Stimulated activated naive B cell treated with anti-CD40 and anti-IgM and Interleukin-4, amounts not matched to agents 10 μg/mL and 1 μg/mL and 100 μg/mL, for 72 hours (primary cell): ENCODE measurements around the gene ZNF331.

Experiments
- ATAC-seq, 2 donors: fragments of 150-1000 bp; cut with Tn5 transposase; replicated peaks; 2 replicates each; pipeline ENCODE4 v1.10.0; 2021; ENCODE audit warnings: moderate library complexity in 1 of 2
- DNase-seq: peaks from one replicate; pipeline ENCODE4 v3.0.0; 2021
- H3K27ac Mint-ChIP-seq: one replicate; pipeline ENCODE4 v1.8.0; 2022; ENCODE audit warnings: mild to moderate bottlenecking, mixed read lengths
- H3K27me3 Mint-ChIP-seq, 2 donors: one replicate each; pipeline ENCODE4 v1.8.0; 2022; ENCODE audit warnings: mixed read lengths in 2 of 2
- H3K36me3 Mint-ChIP-seq, 2 donors: one replicate each; pipeline ENCODE4 v1.8.0; 2022; ENCODE audit warnings: mixed read lengths in 2 of 2, mild to moderate bottlenecking in 1 of 2
- H3K4me1 Mint-ChIP-seq, 2 donors: one replicate each; pipeline ENCODE4 v1.8.0; 2022; ENCODE audit warnings: mixed read lengths in 2 of 2, mild to moderate bottlenecking in 1 of 2
- H3K4me3 Mint-ChIP-seq, 2 donors: one replicate each; pipeline ENCODE4 v1.8.0; 2022; ENCODE audit warnings: mild to moderate bottlenecking in 2 of 2, mixed read lengths in 2 of 2, moderate library complexity in 1 of 2
- H3K9me3 Mint-ChIP-seq, 2 donors: one replicate each; pipeline ENCODE4 v1.8.0; 2022; ENCODE audit warnings: mixed read lengths in 2 of 2, mild to moderate bottlenecking in 1 of 2

The ZNF331 gene

DNA sequence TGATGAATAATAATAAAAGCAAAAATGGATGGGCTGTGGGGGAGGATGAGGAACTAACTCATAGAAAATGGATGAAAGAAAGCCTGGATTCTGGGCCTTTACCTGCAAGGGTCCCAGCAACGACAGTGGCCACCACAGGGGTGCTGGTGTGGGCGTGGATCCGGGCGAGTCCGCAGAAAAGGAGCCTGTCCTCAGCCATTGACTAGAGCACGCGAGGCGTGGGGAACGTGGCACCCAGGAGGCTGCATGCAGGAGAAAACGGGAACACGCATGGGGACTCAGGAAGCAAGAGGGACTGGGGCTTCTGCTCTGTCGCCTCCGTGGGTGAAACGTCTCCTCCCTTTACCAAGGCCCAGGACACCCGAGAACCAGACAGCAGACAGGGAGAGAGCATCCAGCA is 68.1 kb downstream of the ZNF331 start:
- H3K9me3 Mint-ChIP-seq: peaks cover 3 to 4% of the 10 kb centered on the region in 2 donors
- no peak for ATAC-seq
- no peak overlapping the region for H3K27ac Mint-ChIP-seq
- peaks cover 0 to 5% of the 10 kb centered on the region in 2 donors for H3K27me3 Mint-ChIP-seq
- no peak overlapping the region for H3K4me3 Mint-ChIP-seq
- H3K4me1 Mint-ChIP-seq: no peaks in the 10 kb centered on the region
- H3K36me3 Mint-ChIP-seq: no peaks in the 10 kb centered on the region
- DNase-seq: no peak

DNA sequence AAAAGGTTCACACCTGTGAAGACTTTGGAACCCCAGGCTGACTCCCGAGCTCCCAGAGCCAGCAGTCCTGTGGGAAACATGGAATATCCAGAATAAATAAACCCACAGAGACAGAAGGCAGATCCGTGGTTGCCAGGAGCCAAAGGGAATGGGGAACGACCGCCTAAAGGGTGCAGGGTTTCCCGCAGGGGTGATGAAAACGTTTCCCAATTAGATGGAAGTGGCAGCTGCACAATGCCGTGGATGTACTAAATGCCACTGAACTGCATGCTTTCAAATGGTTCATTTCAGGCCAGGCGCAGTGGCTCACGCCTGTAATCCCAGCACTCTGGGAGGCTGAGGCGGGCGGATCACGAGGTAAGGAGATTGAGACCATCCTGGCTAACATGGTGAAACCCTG is 70.4 kb downstream of the ZNF331 start:
- Mint-ChIP-seq H3K9me3 (peaks cover 0 to 4% of the 10 kb centered on the region in 2 donors), H3K27ac (no peak overlapping the region), H3K27me3 (peaks cover 0 to 5% of the 10 kb centered on the region in 2 donors), H3K36me3 (no peaks in the 10 kb centered on the region), H3K4me1 (no peaks in the 10 kb centered on the region), H3K4me3 (no peak overlapping the region)
- DNase-seq (no peak), ATAC-seq (no peak)

DNA sequence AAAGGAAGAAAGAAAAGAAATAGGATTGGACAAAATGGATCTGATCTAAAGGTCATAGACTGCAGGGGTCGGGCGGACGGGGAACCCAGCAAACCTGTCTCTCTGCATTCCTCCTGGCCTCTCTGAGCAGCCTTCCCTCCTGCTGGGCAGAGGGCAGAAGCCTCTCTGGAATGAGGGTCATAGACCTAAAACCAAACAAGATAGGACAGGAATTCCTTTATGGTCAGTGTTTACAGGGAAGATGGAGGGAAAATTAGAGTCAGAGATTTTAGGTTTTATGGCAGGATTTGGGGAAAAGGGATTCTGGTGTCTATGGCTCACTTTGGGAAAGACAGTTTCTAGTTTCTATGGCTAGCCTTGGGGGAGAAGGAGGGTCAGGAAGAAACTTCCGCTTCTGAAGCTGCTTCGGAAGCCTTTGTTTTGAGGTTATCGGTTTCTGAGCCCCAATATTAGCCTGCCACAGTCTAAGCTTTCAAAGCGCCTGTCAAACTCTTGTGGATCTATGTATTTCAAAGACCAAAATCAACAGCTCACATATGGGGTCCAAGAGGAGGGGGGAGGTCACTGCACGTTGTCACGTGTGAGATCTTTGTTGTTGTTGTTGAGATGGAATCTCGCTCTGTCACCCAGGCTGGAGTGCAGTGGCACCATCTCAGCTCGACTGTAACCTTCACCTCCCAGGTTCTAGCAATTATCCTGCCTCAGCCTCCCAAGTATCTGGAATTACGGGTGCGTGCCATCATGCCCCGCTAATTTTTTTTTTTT is 75.0 kb downstream of the ZNF331 start:
- H3K36me3 Mint-ChIP-seq: no peaks in the 10 kb centered on the region
- DNase-seq (no peak), ATAC-seq (no peak)
- H3K4me1 Mint-ChIP-seq: no peaks in the 10 kb centered on the region
- no peaks in the 10 kb centered on the region for H3K27me3 Mint-ChIP-seq
- H3K4me3 Mint-ChIP-seq: no peak overlapping the region
- no peaks in the 10 kb centered on the region for H3K9me3 Mint-ChIP-seq
- no peak overlapping the region for H3K27ac Mint-ChIP-seq

- Mint-ChIP-seq H3K27me3 (peaks cover 0 to 5% of the 10 kb centered on the region in 2 donors), H3K9me3 (peaks cover 0 to 3% of the 10 kb centered on the region in 2 donors), H3K36me3 (no peaks in the 10 kb centered on the region), H3K27ac (no peak overlapping the region), H3K4me3 (no peak overlapping the region), H3K4me1 (peaks cover 0 to 3% of the 10 kb centered on the region in 2 donors)
- DNase-seq: no peak
- ATAC-seq: no peak
Observed at GRCh38 chr19:53621885-53622740, 84.2 kb downstream of the ZNF331 start.

GRCh38 chr19:53624771-53625545 is 87.0 kb downstream of the ZNF331 start:
- H3K27me3 Mint-ChIP-seq: peaks cover 0 to 5% of the 10 kb centered on the region in 2 donors

DNA sequence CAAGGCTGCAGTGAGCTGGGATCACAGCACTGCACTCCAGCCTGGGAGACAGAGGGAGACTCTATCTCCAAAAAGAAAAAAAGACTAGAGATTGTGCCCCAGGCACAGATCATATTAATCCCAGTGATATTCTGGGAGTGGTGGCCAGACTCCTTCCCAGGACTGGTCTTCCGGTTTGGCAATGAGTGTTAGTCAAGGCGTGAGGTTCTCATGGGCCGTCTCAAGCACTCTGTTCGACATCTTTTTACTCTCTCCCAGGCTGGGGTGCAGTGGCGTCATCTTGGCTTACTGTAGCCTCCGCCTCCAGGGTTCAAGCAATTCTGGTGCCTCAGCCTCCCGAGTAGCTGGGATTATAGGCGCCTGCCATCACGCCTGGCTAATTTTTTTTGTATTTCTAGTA is 88.5 kb downstream of the ZNF331 start:
- no peak for ATAC-seq

More at GRCh38 chr19:53624771-53625545, 87.0 kb downstream of the ZNF331 start:
- no peak overlapping the region for H3K4me3 Mint-ChIP-seq
- peaks cover 0 to 3% of the 10 kb centered on the region in 2 donors for H3K4me1 Mint-ChIP-seq
- ATAC-seq (peak; percentile 41 to 51), DNase-seq (no peak)
- no peaks in the 10 kb centered on the region for H3K36me3 Mint-ChIP-seq
- no peak overlapping the region for H3K27ac Mint-ChIP-seq
- H3K9me3 Mint-ChIP-seq: peaks cover 0 to 3% of the 10 kb centered on the region in 2 donors

DNA sequence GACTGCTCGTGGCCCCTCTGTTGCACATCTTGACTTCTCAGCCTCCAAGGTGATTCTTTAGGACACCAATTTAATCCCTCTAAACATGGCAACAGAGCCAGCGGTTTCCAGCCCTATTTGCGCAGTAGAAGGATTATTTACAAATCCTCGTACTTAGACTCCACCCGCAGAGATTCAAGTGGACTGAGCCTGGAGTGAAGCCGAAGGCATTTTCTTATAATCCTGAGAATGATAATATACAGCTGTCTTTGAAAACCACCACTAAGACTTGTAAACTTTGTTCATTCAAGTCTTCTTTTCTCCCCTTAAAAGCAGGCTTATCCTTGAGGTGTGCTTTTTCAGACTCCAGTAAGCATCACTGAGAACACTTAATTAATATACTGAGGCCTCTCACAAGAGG is 89.0 kb downstream of the ZNF331 start:
- DNase-seq (no peak), ATAC-seq (no peak)
- Mint-ChIP-seq H3K4me3 (no peak overlapping the region), H3K27me3 (peaks cover 0 to 5% of the 10 kb centered on the region in 2 donors), H3K9me3 (peaks cover 0 to 3% of the 10 kb centered on the region in 2 donors), H3K4me1 (peaks cover 0 to 3% of the 10 kb centered on the region in 2 donors), H3K36me3 (no peaks in the 10 kb centered on the region), H3K27ac (no peak overlapping the region)

More for the DNA sequence above, 88.5 kb downstream of the ZNF331 start:
- DNase-seq: no peak
- Mint-ChIP-seq H3K27ac (no peak overlapping the region), H3K9me3 (peaks cover 0 to 3% of the 10 kb centered on the region in 2 donors), H3K27me3 (peaks cover 0 to 5% of the 10 kb centered on the region in 2 donors), H3K36me3 (no peaks in the 10 kb centered on the region), H3K4me1 (peaks cover 0 to 3% of the 10 kb centered on the region in 2 donors), H3K4me3 (no peak overlapping the region)
